Measurements from ENCODE around the gene CNOT2.

GRCh38 chr12:70360218-70360617, 117.0 kb downstream of the CNOT2 start:
- TF ChIP-seq EZH2 (IDR thresholded peaks at IDR 0.05) (no peak), POLR2AphosphoS5 (IDR thresholded peaks at IDR 0.05; ENCODE audit: borderline replicate concordance, low read depth, low read length) (no peak), FOXP2 (optimal IDR thresholded peaks at IDR 0.05; ENCODE audit: control extremely low read depth, extremely low read length, insufficient read depth) (no peak)
